H1 (cell line): ENCODE data around the gene STAMBP. TPM values are rescaled to one million over a fixed set of nuclear protein-coding genes. Genes with fewer than 3 reads are reported as not detected.

Experiments
- CEBPB ChIP-seq: IDR thresholded peaks from 2 replicates; pipeline ENCODE4 v1.6.1; 2012; ENCODE audit warnings: low read depth, low read length
- PHF8 ChIP-seq: fragments of 200-600 bp; sonication (generic); conservative IDR thresholded peaks from 2 replicates; pipeline ENCODE4 v1.7.1; 2012; ENCODE audit warnings: low read depth, mild to moderate bottlenecking, inconsistent platforms, low read length, moderate library complexity
- polyA plus RNA-seq, 7 experiments: library from polyadenylated mRNA; depleted of rRNA in 3 of 7; stranded (reverse) in 5 of 7; unstranded in 2 of 7; fragments of >200 nt in 5 of 7; fragments of 200-250 nt in 2 of 7; gene quantifications; 1 replicate in 5 of 7; 2 replicates in 1 of 7; 4 replicates in 1 of 7; pipeline versions ENCODE4 v1.2.1 to v1.2.3, GENCODE V29; 2011 to 2013; ENCODE audit warnings: missing spikeins in 2 of 7, mixed read lengths in 2 of 7
- total RNA-seq: library from RNA; stranded (reverse); fragmentation: NEBNext Ultra II Directional; extraction: Animal tissue kit (Norgen Biotek cat#: 25700); gene quantifications from 2 replicates; pipeline ENCODE4 v1.2.1, GENCODE V29; 2021

Gene STAMBP
- total and polyA plus RNA-seq, 2 of the 8 experiments (the other 6 are each of a cell fraction or from before 2014, with no cell fraction given): 35.8 to 49.7 TPM

DNA sequence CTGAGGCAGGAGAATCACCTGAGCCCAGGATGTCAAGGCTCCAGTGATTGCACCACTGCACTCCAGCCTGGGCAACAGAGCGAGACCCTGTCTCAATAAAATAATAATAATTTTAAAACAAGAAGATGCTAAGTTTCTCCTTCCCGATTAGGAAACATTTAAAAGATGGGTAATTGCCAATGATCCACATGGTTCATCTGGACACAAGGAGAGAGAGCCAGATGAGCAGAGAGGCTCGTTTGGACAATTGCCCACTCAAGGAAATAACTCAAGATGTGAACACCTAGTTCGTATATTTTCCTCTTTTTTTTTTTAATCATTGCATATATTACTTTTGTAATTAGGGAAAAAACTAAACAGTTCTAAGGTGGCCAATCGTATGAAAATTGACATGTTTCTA lies 60.4 kb downstream of the STAMBP start (continued):
- TF ChIP-seq CEBPB: no peak
- no peak for TF ChIP-seq PHF8
